H1 (cell line): ENCODE measurements around the gene GALNT17. TPM values are rescaled to one million over a fixed set of nuclear protein-coding genes. Genes with fewer than 3 reads are reported as not detected.

Source experiments
- CTCF ChIA-PET: fragments of 300-600 bp; sonication (Branson Sonifier 250); formaldehyde crosslinking; loops from one replicate; lab custom pipeline; 2021; ENCODE audit not compliant: partially characterized antibody; lab: Charles Lee
- POLR2A ChIA-PET: fragments of 300-600 bp; sonication (Branson Sonifier 250); formaldehyde crosslinking; loops from one replicate; lab custom pipeline; 2021; ENCODE audit warnings: inconsistent platforms; ENCODE audit not compliant: partially characterized antibody; lab: Charles Lee
- DNase-seq, 2 experiments: peaks; one replicate each; pipeline versions ENCODE4 v3.0.0 to v3.0.0-alpha.2; 2010 to 2022; ENCODE audit warnings: low spot score in 2 of 2, low read depth in 1 of 2, mixed read lengths in 1 of 2
- FAIRE-seq: peaks from 2 replicates; lab custom pipeline; 2011; peaks lifted over from hg19 to GRCh38; lab: Jason Lieb, UNC
- H2AFZ ChIP-seq: 2 replicates; pipeline ENCODE4 v1.8.1; 2012; ENCODE audit warnings: low read length, inconsistent platforms
- H2AK5ac ChIP-seq: 2 replicates; pipeline ENCODE4 v1.6.1; 2013; ENCODE audit warnings: low read depth, low read length
- H2BK120ac ChIP-seq: replicated peaks from 2 replicates; pipeline ENCODE3; 2013; ENCODE audit warnings: low read depth, low read length, inconsistent platforms
- H2BK12ac ChIP-seq: 2 replicates; pipeline ENCODE4 v1.6.1; 2013; ENCODE audit warnings: low read depth, low read length
- H2BK15ac ChIP-seq: 2 replicates; pipeline ENCODE4 v1.6.1; 2013; ENCODE audit warnings: low read length
- H2BK20ac ChIP-seq: 2 replicates; pipeline ENCODE4 v1.6.1; 2013; ENCODE audit warnings: low read length
- H2BK5ac ChIP-seq: 2 replicates; pipeline ENCODE4 v1.6.1; 2013; ENCODE audit warnings: low read depth, low read length
- H3K14ac ChIP-seq: 2 replicates; pipeline ENCODE4 v1.6.1; 2013; ENCODE audit warnings: inconsistent platforms; ENCODE audit not compliant: insufficient read length
- H3K18ac ChIP-seq: 2 replicates; pipeline ENCODE4 v1.6.1; 2013; ENCODE audit warnings: low read length; ENCODE audit errors: extremely low read depth
- H3K23ac ChIP-seq: 2 replicates; pipeline ENCODE4 v1.6.1; 2013; ENCODE audit warnings: inconsistent platforms; ENCODE audit not compliant: insufficient read length
- H3K23me2 ChIP-seq: 2 replicates; pipeline ENCODE4 v1.6.1; 2013; ENCODE audit warnings: low read depth, low read length
- H3K27ac ChIP-seq: 2 replicates; pipeline ENCODE4 v1.6.1; 2011; ENCODE audit warnings: low read depth, low read length, inconsistent platforms
- H3K27me3 ChIP-seq, 4 experiments: replicated peaks in 1 of 4; 1 replicate in 1 of 4; 2 replicates in 3 of 4; pipeline versions ENCODE4 v1.6.1 to v1.8.1; 2011 to 2013; ENCODE audit warnings: low read length in 3 of 4, mild to moderate bottlenecking in 3 of 4, inconsistent platforms in 2 of 4, mixed read lengths in 2 of 4, moderate library complexity in 1 of 4; ENCODE audit not compliant: control insufficient read depth in 3 of 4, insufficient read depth in 3 of 4; ENCODE audit errors: extremely low read depth in 1 of 4
- H3K36me3 ChIP-seq, 4 experiments: 2 replicates each; pipeline versions ENCODE4 v1.6.1 to v1.8.1; 2011 to 2013; ENCODE audit warnings: mild to moderate bottlenecking in 4 of 4, low read length in 3 of 4, moderate library complexity in 2 of 4, control low read depth in 1 of 4, inconsistent platforms in 1 of 4; ENCODE audit not compliant: insufficient read depth in 4 of 4, control insufficient read depth in 2 of 4
- H3K4ac ChIP-seq: replicated peaks from 2 replicates; pipeline ENCODE3; 2013; ENCODE audit warnings: low read length, low read depth, mixed read lengths, inconsistent platforms; ENCODE audit not compliant: insufficient read length
- H3K4me1 ChIP-seq, 4 experiments: replicated peaks in 1 of 4; 1 replicate in 1 of 4; 2 replicates in 3 of 4; pipeline versions ENCODE4 v1.6.1 to v1.8.1; 2011 to 2013; ENCODE audit warnings: low read length in 3 of 4, inconsistent platforms in 2 of 4, mixed read lengths in 1 of 4; ENCODE audit not compliant: insufficient read depth in 4 of 4, control insufficient read depth in 3 of 4
- H3K4me2 ChIP-seq, 2 experiments: 2 replicates each; pipeline versions ENCODE4 v1.6.1 to v1.8.1; 2011 to 2013; ENCODE audit warnings: low read depth in 2 of 2, low read length in 2 of 2, control low read depth in 1 of 2, inconsistent platforms in 1 of 2, mild to moderate bottlenecking in 1 of 2; ENCODE audit not compliant: insufficient read depth in 1 of 2
- H3K4me3 ChIP-seq, 4 experiments: fragments of 200-600, 300-600 bp in 1 of 4; sonication (generic), shearing (Covaris generic), sonication (Bioruptor Twin) in 1 of 4; 2 replicates each; pipeline versions ENCODE4 v1.5.1 to v1.8.1; 2011 to 2016; ENCODE audit warnings: low read length in 4 of 4, low read depth in 3 of 4, control low read depth in 2 of 4, inconsistent platforms in 2 of 4, mild to moderate bottlenecking in 2 of 4, mixed read lengths in 1 of 4, moderate library complexity in 1 of 4; ENCODE audit not compliant: insufficient read depth in 2 of 4; ENCODE audit errors: extremely low read depth in 1 of 4
- H3K56ac ChIP-seq: replicated peaks from 2 replicates; pipeline ENCODE3; 2013; ENCODE audit warnings: low read depth, mild to moderate bottlenecking, mixed read lengths, low read length, inconsistent platforms; ENCODE audit not compliant: insufficient read length
- H3K79me1 ChIP-seq: 2 replicates; pipeline ENCODE4 v1.6.1; 2013; ENCODE audit warnings: low read depth, low read length, control low read depth
- H3K79me2 ChIP-seq, 2 experiments: 2 replicates each; pipeline versions ENCODE4 v1.6.1 to v1.8.1; 2012 to 2013; ENCODE audit warnings: low read length in 2 of 2, mild to moderate bottlenecking in 2 of 2, inconsistent platforms in 1 of 2; ENCODE audit not compliant: insufficient read depth in 2 of 2, control insufficient read depth in 1 of 2
- H3K9ac ChIP-seq, 4 experiments: replicated peaks in 1 of 4; 1 replicate in 1 of 4; 2 replicates in 3 of 4; pipeline versions ENCODE4 v1.6.1 to v1.8.1; 2011 to 2013; ENCODE audit warnings: low read depth in 3 of 4, low read length in 3 of 4, control low read depth in 2 of 4, mild to moderate bottlenecking in 2 of 4, moderate library complexity in 2 of 4, inconsistent platforms in 1 of 4; ENCODE audit errors: extremely low read depth in 1 of 4
- H3K9me3 ChIP-seq, 2 experiments: 2 replicates each; pipeline versions ENCODE4 v1.6.1 to v1.8.1; 2012 to 2013; ENCODE audit warnings: mild to moderate bottlenecking in 2 of 2, moderate library complexity in 2 of 2, control low read depth in 1 of 2, inconsistent platforms in 1 of 2, low read depth in 1 of 2, low read length in 1 of 2, mixed read lengths in 1 of 2; ENCODE audit not compliant: insufficient read depth in 2 of 2
- H4K20me1 ChIP-seq, 2 experiments: replicated peaks in 1 of 2; 2 replicates each; pipeline versions ENCODE3 to v1.8.1; 2011 to 2013; ENCODE audit warnings: inconsistent platforms in 2 of 2, low read length in 2 of 2, mild to moderate bottlenecking in 1 of 2; ENCODE audit not compliant: insufficient read depth in 2 of 2, control insufficient read depth in 1 of 2
- H4K5ac ChIP-seq: 2 replicates; pipeline ENCODE4 v1.6.1; 2013; ENCODE audit warnings: low read length, low read depth, mixed read lengths, inconsistent platforms; ENCODE audit not compliant: insufficient read length
- H4K8ac ChIP-seq: 2 replicates; pipeline ENCODE4 v1.8.0; 2013; ENCODE audit warnings: mild to moderate bottlenecking, moderate library complexity, low read length, inconsistent platforms; ENCODE audit not compliant: insufficient read depth; ENCODE audit errors: extremely low read depth
- H4K91ac ChIP-seq: replicated peaks from 2 replicates; pipeline ENCODE3; 2013; ENCODE audit warnings: low read length, mixed read lengths, inconsistent platforms; ENCODE audit not compliant: insufficient read length
- KDM4A ChIP-seq: IDR thresholded peaks from one replicate; pipeline ENCODE4 v1.7.1; 2012; ENCODE audit warnings: low read depth, mild to moderate bottlenecking, moderate library complexity, low read length, inconsistent platforms; ENCODE audit not compliant: severe bottlenecking
- PHF8 ChIP-seq: fragments of 200-600 bp; sonication (generic); conservative IDR thresholded peaks from 2 replicates; pipeline ENCODE4 v1.7.1; 2012; ENCODE audit warnings: low read depth, mild to moderate bottlenecking, inconsistent platforms, low read length, moderate library complexity
- RAD21 ChIP-seq, 2 experiments: IDR thresholded peaks in 1 of 2; conservative IDR thresholded peaks in 1 of 2; 2 replicates each; pipeline ENCODE4 v1.6.1; 2011; ENCODE audit warnings: low read depth in 2 of 2, low read length in 2 of 2, improper control_type of control experiment in 1 of 2, inconsistent platforms in 1 of 2, mild to moderate bottlenecking in 1 of 2, moderate library complexity in 1 of 2
- RXRA ChIP-seq: IDR thresholded peaks from 2 replicates; pipeline ENCODE4 v1.6.1; 2011; ENCODE audit warnings: low read depth, mild to moderate bottlenecking, low read length, moderate library complexity; ENCODE audit not compliant: insufficient read depth
- SP1 ChIP-seq: IDR thresholded peaks from 2 replicates; pipeline ENCODE4 v1.6.1; 2011; ENCODE audit warnings: low read depth, low read length
- SP2 ChIP-seq: IDR thresholded peaks from 2 replicates; pipeline ENCODE4 v1.6.1; 2012; ENCODE audit warnings: mild to moderate bottlenecking, low read length, inconsistent platforms
- SP4 ChIP-seq: IDR thresholded peaks from 2 replicates; pipeline ENCODE4 v1.6.1; 2012; ENCODE audit warnings: low read length, inconsistent platforms
- TBP ChIP-seq: IDR thresholded peaks from 2 replicates; pipeline ENCODE4 v1.6.1; 2011; ENCODE audit warnings: low read depth, low read length, improper control_type of control experiment
- USF2 ChIP-seq: IDR thresholded peaks from 2 replicates; pipeline ENCODE4 v1.6.1; 2011; ENCODE audit warnings: low read length, improper control_type of control experiment
- WGBS, 2 experiments: shearing (Covaris generic) in 1 of 2; methylation state at CpG; one replicate each; pipeline versions ENCODE4 v1.1.6 to v1.1.7; 2013 to 2015; ENCODE audit warnings: low lambda C conversion rate in 2 of 2, mixed read lengths in 2 of 2, inconsistent platforms in 1 of 2, low coverage in 1 of 2, missing lambda C conversion rate in 1 of 2; ENCODE audit not compliant: insufficient replicate concordance in 2 of 2, insufficient coverage in 1 of 2, insufficient read length in 1 of 2; ENCODE audit errors: extremely low coverage in 1 of 2, missing lambda C conversion rate in 1 of 2; 5-methylcytosine and 5-hydroxymethylcytosine counted together
- polyA plus RNA-seq, 7 experiments: library from polyadenylated mRNA; depleted of rRNA in 3 of 7; stranded (reverse) in 5 of 7; unstranded in 2 of 7; fragments of >200 nt in 5 of 7; fragments of 200-250 nt in 2 of 7; gene quantifications; 1 replicate in 5 of 7; 2 replicates in 1 of 7; 4 replicates in 1 of 7; pipeline versions ENCODE4 v1.2.1 to v1.2.3, GENCODE V29; 2011 to 2013; ENCODE audit warnings: missing spikeins in 2 of 7, mixed read lengths in 2 of 7
- total RNA-seq: library from RNA; stranded (reverse); fragmentation: NEBNext Ultra II Directional; extraction: Animal tissue kit (Norgen Biotek cat#: 25700); gene quantifications from 2 replicates; pipeline ENCODE4 v1.2.1, GENCODE V29; 2021
- TF ChIP-seq, protein P1 (sequence below): IDR thresholded peaks from 2 replicates; pipeline ENCODE4 v1.6.1; 2012; ENCODE audit warnings: inconsistent platforms

The GALNT17 gene
- total and polyA plus RNA-seq, 2 of the 8 experiments (the other 6 are each of a cell fraction or from before 2014, with no cell fraction given): 37.7 to 47.0 TPM

- ChIA-PET CTCF (interaction anchor here (1.3 kb wide), 1 partner anchor 272 kb away, joined by 3 read pairs; no protein-coding TSS in a partner anchor), POLR2A (interaction anchor here (1.0 to 2.0 kb wide), 3 partner anchors 8 to 279 kb away, joined by 3 to 9 read pairs (median 4); no protein-coding TSS in a partner anchor)
- Histone ChIP-seq H3K79me2 (peaks cover 14 to 37% of the 10 kb centered on the region in 2 experiments), H4K20me1 (peaks cover 9 to 12% of the 10 kb centered on the region in 2 experiments), H4K8ac (no peak overlapping the region), H4K5ac (no peak overlapping the region), H3K56ac (no peak overlapping the region), H2BK120ac (no peak overlapping the region), H3K4me3 (peak overlapping the region in 1 of 4 experiments; percentile 86; a peak in 2 of 8 replicates), H3K79me1 (peaks cover 11% of the 10 kb centered on the region), H2AK5ac (no peak overlapping the region), H2AFZ (no peak overlapping the region), H3K4me1 (peaks cover 3 to 14% (median 8%) of the 10 kb centered on the region in 4 experiments; a peak in 5 of 7 replicates), H3K36me3 (peaks cover 0 to 3% (median 0%) of the 10 kb centered on the region in 4 experiments; a peak in 1 of 8 replicates), H3K9ac (no peak overlapping the region), H2BK12ac (peak overlapping the region; percentile 44; the same call in 1 of the 2 replicates), H2BK15ac (0 out of 2 replicates have a peak overlapping the region, but pooled peaks have one; percentile 4), H3K4ac (no peak overlapping the region), H3K23ac (no peak overlapping the region), H3K9me3 (no peaks in the 10 kb centered on the region), H3K23me2 (peaks cover 17% of the 10 kb centered on the region), H3K4me2 (peak overlapping the region; percentile 86 to 90; a peak in 2 of 4 replicates), H2BK5ac (no peak overlapping the region; the same call in 1 of the 2 replicates), H4K91ac (no peak overlapping the region), H3K18ac (peak overlapping the region; percentile 7; the same call in 1 of the 2 replicates), H3K27ac (no peak overlapping the region), H3K14ac (no peak overlapping the region), H2BK20ac (peak overlapping the region; percentile 87; the same call in 1 of the 2 replicates), H3K27me3 (no peaks in the 10 kb centered on the region)
- DNase-seq: no peak
- no peak for TF ChIP-seq KDM4A
- TF ChIP-seq, protein P1, sequence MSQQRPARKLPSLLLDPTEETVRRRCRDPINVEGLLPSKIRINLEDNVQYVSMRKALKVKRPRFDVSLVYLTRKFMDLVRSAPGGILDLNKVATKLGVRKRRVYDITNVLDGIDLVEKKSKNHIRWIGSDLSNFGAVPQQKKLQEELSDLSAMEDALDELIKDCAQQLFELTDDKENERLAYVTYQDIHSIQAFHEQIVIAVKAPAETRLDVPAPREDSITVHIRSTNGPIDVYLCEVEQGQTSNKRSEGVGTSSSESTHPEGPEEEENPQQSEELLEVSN: no peak
- no peak for TF ChIP-seq RXRA
- TF ChIP-seq RAD21 (IDR thresholded peaks at IDR 0.05 in 1 of 2, conservative IDR thresholded peaks at IDR 0.05 in 1 of 2; ENCODE audit: low read depth in 2 of 2, low read length in 2 of 2): no peak
- TF ChIP-seq PHF8: no peak
- TF ChIP-seq SP2: no peak
- no peak for TF ChIP-seq USF2
- TF ChIP-seq TBP: no peak
- no peak for TF ChIP-seq SP4
- no peak for TF ChIP-seq SP1
- FAIRE-seq: no peak
- WGBS, 2 experiments: 72% methylated on average over 5 of the region's 5 CpGs; no CpG with 5 or more reads in 1 of the 2 experiments
These were observed 1.8 kb upstream of the GALNT17 start for GRCh38 chr7:71130031-71130679.
